HEK293 (cell line): ENCODE measurements around the gene PIP4K2B.
A peak's percentile ranks its signal among the peaks of the same experiment; 100 is the strongest.

Source experiments
- GLI2 ChIP-seq: fragments of 450-650 bp; formaldehyde crosslinking; IDR thresholded peaks from 2 replicates; pipeline ENCODE4; 2017; ENCODE audit warnings: missing biosample characterization, missing genetic modification characterization, low read depth, borderline replicate concordance
- IKZF3 ChIP-seq: fragments of 450-650 bp; IDR thresholded peaks from 2 replicates; pipeline ENCODE4 v1.5.0; 2018; ENCODE audit warnings: missing biosample characterization, mild to moderate bottlenecking, missing genetic modification characterization, moderate library complexity
- KLF10 ChIP-seq: fragments of 450-650 bp; IDR thresholded peaks from 2 replicates; pipeline ENCODE4 v1.5.1; 2018; ENCODE audit warnings: missing biosample characterization, mild to moderate bottlenecking, missing genetic modification characterization
- KLF16 ChIP-seq: fragments of 450-650 bp; formaldehyde crosslinking; IDR thresholded peaks from 2 replicates; pipeline ENCODE4 v1.5.1; 2017; ENCODE audit warnings: missing biosample characterization, missing genetic modification characterization
- KLF9 ChIP-seq: fragments of 450-650 bp; formaldehyde crosslinking; IDR thresholded peaks from 2 replicates; pipeline ENCODE4 v1.5.1; 2016; ENCODE audit warnings: missing biosample characterization, missing genetic modification characterization, low read depth
- MEIS1 ChIP-seq: sonication (generic); formaldehyde crosslinking; IDR thresholded peaks from 2 replicates; pipeline ENCODE4 v1.8.1; 2022; ENCODE audit warnings: missing genetic modification reagents, mild to moderate bottlenecking, borderline replicate concordance
- OVOL3 ChIP-seq: fragments of 450-650 bp; formaldehyde crosslinking; IDR thresholded peaks from 2 replicates; pipeline ENCODE4 v1.5.1; 2016; ENCODE audit warnings: missing biosample characterization, missing genetic modification characterization
- SP2 ChIP-seq: fragments of 450-650 bp; formaldehyde crosslinking; IDR thresholded peaks from 2 replicates; pipeline ENCODE4 v1.5.1; 2016; ENCODE audit warnings: missing biosample characterization, missing genetic modification characterization
- SP3 ChIP-seq: fragments of 450-650 bp; formaldehyde crosslinking; IDR thresholded peaks from 2 replicates; pipeline ENCODE4 v1.5.1; 2016; ENCODE audit warnings: missing biosample characterization, missing genetic modification characterization
- TRIM28 ChIP-seq: IDR thresholded peaks from 2 replicates; pipeline ENCODE4 v1.6.1; 2011; ENCODE audit warnings: low read length, control low read depth, borderline replicate concordance
- ZBTB1 ChIP-seq: fragments of 450-650 bp; formaldehyde crosslinking; IDR thresholded peaks from 2 replicates; pipeline ENCODE4 v1.5.1; 2016; ENCODE audit warnings: missing biosample characterization, missing genetic modification characterization
- ZNF138 ChIP-seq: fragments of 450-650 bp; formaldehyde crosslinking; IDR thresholded peaks from 2 replicates; pipeline ENCODE4 v1.5.1; 2016; ENCODE audit warnings: missing biosample characterization, missing genetic modification characterization, borderline replicate concordance
- ZNF146 ChIP-seq: fragments of 450-650 bp; formaldehyde crosslinking; IDR thresholded peaks from 2 replicates; pipeline ENCODE4 v1.5.1; 2016; ENCODE audit warnings: missing biosample characterization, missing genetic modification characterization
- ZNF274 ChIP-seq, 2 experiments: fragments of 200-500 bp in 1 of 2; fragments of 450-650 bp in 1 of 2; sonication (Bioruptor generic) in 1 of 2; formaldehyde crosslinking in 1 of 2; IDR thresholded peaks; 2 replicates each; pipeline versions ENCODE4 v1.5.1 to v1.6.1; 2014 to 2016; ENCODE audit warnings: borderline replicate concordance in 1 of 2, inconsistent platforms in 1 of 2, low read length in 1 of 2, missing biosample characterization in 1 of 2, missing genetic modification characterization in 1 of 2
- ZNF280D ChIP-seq: fragments of 450-650 bp; formaldehyde crosslinking; IDR thresholded peaks from 2 replicates; pipeline ENCODE4 v1.5.1; 2016; ENCODE audit warnings: missing biosample characterization, missing genetic modification characterization
- ZNF324 ChIP-seq: fragments of 450-650 bp; formaldehyde crosslinking; IDR thresholded peaks from 2 replicates; pipeline ENCODE4 v1.5.1; 2016; ENCODE audit warnings: missing biosample characterization, missing genetic modification characterization
- ZNF366 ChIP-seq: fragments of 450-650 bp; formaldehyde crosslinking; conservative IDR thresholded peaks from 2 replicates; pipeline ENCODE4 v1.5.1; 2016; ENCODE audit warnings: missing biosample characterization, missing genetic modification characterization
- ZNF391 ChIP-seq: fragments of 450-650 bp; formaldehyde crosslinking; IDR thresholded peaks from 2 replicates; pipeline ENCODE4 v1.5.1; 2016; ENCODE audit warnings: low read depth, missing biosample characterization, missing genetic modification characterization, borderline replicate concordance
- ZNF488 ChIP-seq: fragments of 450-650 bp; formaldehyde crosslinking; IDR thresholded peaks from 2 replicates; pipeline ENCODE4 v1.5.1; 2016; ENCODE audit warnings: missing biosample characterization, missing genetic modification characterization
- ZNF518A ChIP-seq: fragments of 450-650 bp; formaldehyde crosslinking; conservative IDR thresholded peaks from 2 replicates; pipeline ENCODE4 v1.5.1; 2016; ENCODE audit warnings: low read depth, missing biosample characterization, missing genetic modification characterization
- ZNF529 ChIP-seq: fragments of 450-650 bp; formaldehyde crosslinking; IDR thresholded peaks from 2 replicates; pipeline ENCODE4 v1.5.1; 2017; ENCODE audit warnings: missing genetic modification characterization, missing biosample characterization; ENCODE audit not compliant: insufficient replicate concordance
- ZNF530 ChIP-seq: fragments of 450-650 bp; formaldehyde crosslinking; IDR thresholded peaks from 2 replicates; pipeline ENCODE4 v1.5.1; 2016; ENCODE audit warnings: low read depth, missing biosample characterization, missing genetic modification characterization
- ZNF580 ChIP-seq: fragments of 450-650 bp; formaldehyde crosslinking; IDR thresholded peaks from 2 replicates; pipeline ENCODE4 v1.5.1; 2016; ENCODE audit warnings: missing biosample characterization, missing genetic modification characterization
- ZNF624 ChIP-seq: fragments of 450-650 bp; formaldehyde crosslinking; IDR thresholded peaks from 2 replicates; pipeline ENCODE4 v1.5.1; 2017; ENCODE audit warnings: missing biosample characterization, missing genetic modification characterization
- ZNF645 ChIP-seq: fragments of 450-650 bp; formaldehyde crosslinking; IDR thresholded peaks from 2 replicates; pipeline ENCODE4; 2016; ENCODE audit warnings: missing biosample characterization, missing genetic modification characterization
- ZNF660 ChIP-seq: fragments of 450-650 bp; IDR thresholded peaks from 2 replicates; pipeline ENCODE4 v1.5.1; 2018; ENCODE audit warnings: missing biosample characterization, mild to moderate bottlenecking, missing genetic modification characterization
- ZNF830 ChIP-seq: fragments of 450-650 bp; IDR thresholded peaks from 2 replicates; pipeline ENCODE4 v1.5.0; 2018; ENCODE audit warnings: missing biosample characterization, missing genetic modification characterization, low read depth, mild to moderate bottlenecking, moderate library complexity
- ZSCAN18 ChIP-seq: fragments of 450-650 bp; formaldehyde crosslinking; IDR thresholded peaks from 2 replicates; pipeline ENCODE4 v1.5.1; 2016; ENCODE audit warnings: missing biosample characterization, missing genetic modification characterization

PIP4K2B gene

GRCh38 chr17:38751808-38752307 is 47.5 kb downstream of the PIP4K2B start (continued):
- TF ChIP-seq ZNF280D (tag by site-specific recombination) (no peak), ZNF529 (tag by site-specific recombination) (no peak), ZSCAN18 (tag by site-specific recombination) (peak; percentile 84; the same call in 1 of the 2 replicates), ZNF580 (tag by site-specific recombination) (peak; percentile 78), ZNF488 (no peak), ZNF274 (IDR thresholded peaks at IDR 0.05; ENCODE audit: low read length) (no peak), ZNF274 (tag by site-specific recombination; IDR thresholded peaks at IDR 0.05; ENCODE audit: borderline replicate concordance) (no peak), ZNF366 (peak; percentile 87), MEIS1 (no peak), ZNF624 (tag by site-specific recombination) (no peak), TRIM28 (no peak; the same call in 1 of the 2 replicates), SP2 (tag by site-specific recombination) (peak; percentile 58), GLI2 (tag by site-specific recombination) (no peak), ZNF645 (tag by site-specific recombination) (no peak; the same call in 1 of the 2 replicates), KLF9 (0 out of 2 replicates have a peak, but pooled peaks have one; percentile 4), ZNF518A (tag by site-specific recombination) (no peak), ZNF830 (tag by site-specific recombination) (no peak), ZNF324 (peak; percentile 96), ZBTB1 (no peak), ZNF391 (tag by site-specific recombination) (no peak; the same call in 1 of the 2 replicates), ZNF530 (tag by site-specific recombination) (no peak), ZNF660 (tag by site-specific recombination) (peak; percentile 91), OVOL3 (no peak; the same call in 1 of the 2 replicates), ZNF138 (tag by site-specific recombination) (no peak), KLF16 (tag by site-specific recombination) (peak; percentile 81; the same call in 1 of the 2 replicates), IKZF3 (tag by site-specific recombination) (peak; percentile 97), SP3 (tag by site-specific recombination) (peak; percentile 45), KLF10 (tag by site-specific recombination) (peak; percentile 6; the same call in 1 of the 2 replicates), ZNF146 (tag by site-specific recombination) (no peak)
